HG02981 (cell line): ENCODE measurements around the gene TBPL1.
"Not testable (repeated sequence)": the region's sequence is repeated elsewhere in the genome, so short reads cannot be mapped to it uniquely, and the experiment has no call there.

Experiments
- ATAC-seq: cut with Tn5 transposase; IDR thresholded peaks from one replicate; pipeline ENCODE4 v1.9.1; 2021; ENCODE audit warnings: mild to moderate bottlenecking, moderate library complexity; ENCODE audit not compliant: unreplicated experiment

Gene TBPL1

GRCh38 chr6:133953634-133954415 is 801 bp downstream of the TBPL1 start:
- ATAC-seq = no peak

GRCh38 chr6:133954657-133955576 is 1.9 kb downstream of the TBPL1 start:
- no peak for ATAC-seq

- ATAC-seq = no peak
These were observed 2.8 kb downstream of the TBPL1 start for GRCh38 chr6:133955582-133956415.

- ATAC-seq = no peak
These were observed 3.5 kb downstream of the TBPL1 start for GRCh38 chr6:133956416-133957049.

GRCh38 chr6:133957227-133957626 is 4.2 kb downstream of the TBPL1 start:
- no peak for ATAC-seq

- ATAC-seq = no peak
These were observed 4.8 kb downstream of the TBPL1 start for GRCh38 chr6:133957780-133958242.

- no peak for ATAC-seq
These were observed 5.8 kb downstream of the TBPL1 start for GRCh38 chr6:133958791-133959190.

GRCh38 chr6:133959667-133960368 is 6.8 kb downstream of the TBPL1 start:
- ATAC-seq = no peak

GRCh38 chr6:133961831-133962230 is 8.8 kb downstream of the TBPL1 start:
- ATAC-seq = no peak

- ATAC-seq = no peak
These were observed 11.0 kb downstream of the TBPL1 start for GRCh38 chr6:133964052-133964451.

GRCh38 chr6:133964702-133965101 is 11.7 kb downstream of the TBPL1 start:
- ATAC-seq = no peak

GRCh38 chr6:133965817-133966360 is 12.9 kb downstream of the TBPL1 start:
- no peak for ATAC-seq

GRCh38 chr6:133966654-133967329 is 13.8 kb downstream of the TBPL1 start:
- peak; percentile 82 for ATAC-seq

GRCh38 chr6:133967347-133967746 is 14.3 kb downstream of the TBPL1 start:
- ATAC-seq = no peak

GRCh38 chr6:133967835-133968234 is 14.8 kb downstream of the TBPL1 start:
- ATAC-seq = not testable (repeated sequence)

- no peak for ATAC-seq
These were observed 16.4 kb downstream of the TBPL1 start for GRCh38 chr6:133969285-133969920.

- no peak for ATAC-seq
These were observed 16.9 kb downstream of the TBPL1 start for GRCh38 chr6:133969921-133970295.

GRCh38 chr6:133971861-133972260 is 18.8 kb downstream of the TBPL1 start:
- ATAC-seq = no peak

- ATAC-seq = no peak
These were observed 19.4 kb downstream of the TBPL1 start for GRCh38 chr6:133972388-133972787.
